ENCODE measurements around the gene KCNAB3. TPM values are rescaled to one million over a fixed set of nuclear protein-coding genes. Genes with fewer than 3 reads are reported as not detected.
A peak's percentile ranks its signal among the peaks of the same experiment; 100 is the strongest.

Gene KCNAB3
- total and polyA plus RNA-seq, 2 donors: 1.2 to 8.9 TPM

GRCh38 chr17:7886227-7887037 is 43.2 kb downstream of the KCNAB3 start:
- peak in 2 of 9 donors; percentile 43 to 71 for DNase-seq (ENCODE audit: low read depth in 6 of 9, low spot score in 9 of 9)

GRCh38 chr17:7885367-7886226 is 44.1 kb downstream of the KCNAB3 start:
- under 1% methylated on average over 64 of the region's 64 CpGs for WGBS
- Histone ChIP-seq H3K9me3 (ENCODE audit: control insufficient read depth in 2 of 2, insufficient read depth in 1 of 2, low read length in 1 of 2) (peaks cover 0 to 6% of the 10 kb centered on the region in 2 donors), H3K4me1 (ENCODE audit: control insufficient read depth in 2 of 2, insufficient read depth in 2 of 2, low read length in 2 of 2) (peaks cover 40 to 71% of the 10 kb centered on the region in 2 donors), H3K4me3 (ENCODE audit: low read length in 2 of 2) (peak overlapping the region; percentile 82 to 87), H3K36me3 (ENCODE audit: control insufficient read depth in 2 of 2, insufficient read depth in 2 of 2, low read length in 1 of 2) (peaks cover 8 to 20% of the 10 kb centered on the region in 2 donors), H3K27me3 (ENCODE audit: control insufficient read depth in 2 of 2, insufficient read depth in 1 of 2, low read length in 1 of 2) (no peaks in the 10 kb centered on the region), H3K27ac (ENCODE audit: low read depth in 1 of 2, low read length in 1 of 2) (peak overlapping the region; percentile 95 to 96)
- peak in 2 of 9 donors; percentile 36 to 58 for DNase-seq (ENCODE audit: low read depth in 6 of 9, low spot score in 9 of 9)

More at GRCh38 chr17:7886227-7887037, 43.2 kb downstream of the KCNAB3 start:
- Histone ChIP-seq H3K4me3 (ENCODE audit: low read length in 2 of 2) (peak overlapping the region; percentile 82 to 87), H3K27ac (ENCODE audit: low read depth in 1 of 2, low read length in 1 of 2) (peak overlapping the region; percentile 95 to 96), H3K9me3 (ENCODE audit: control insufficient read depth in 2 of 2, insufficient read depth in 1 of 2, low read length in 1 of 2) (peaks cover 0 to 6% of the 10 kb centered on the region in 2 donors), H3K4me1 (ENCODE audit: control insufficient read depth in 2 of 2, insufficient read depth in 2 of 2, low read length in 2 of 2) (peaks cover 32 to 63% of the 10 kb centered on the region in 2 donors), H3K36me3 (ENCODE audit: control insufficient read depth in 2 of 2, insufficient read depth in 2 of 2, low read length in 1 of 2) (peaks cover 17 to 25% of the 10 kb centered on the region in 2 donors), H3K27me3 (ENCODE audit: control insufficient read depth in 2 of 2, insufficient read depth in 1 of 2, low read length in 1 of 2) (no peaks in the 10 kb centered on the region)
- under 1% methylated on average over 30 of the region's 30 CpGs for WGBS

- Histone ChIP-seq H3K4me1 (ENCODE audit: control insufficient read depth in 2 of 2, insufficient read depth in 2 of 2, low read length in 2 of 2) (peaks cover 43 to 75% of the 10 kb centered on the region in 2 donors), H3K4me3 (ENCODE audit: low read length in 2 of 2) (peak overlapping the region; percentile 82 to 87), H3K9me3 (ENCODE audit: control insufficient read depth in 2 of 2, insufficient read depth in 1 of 2, low read length in 1 of 2) (peaks cover 0 to 6% of the 10 kb centered on the region in 2 donors), H3K36me3 (ENCODE audit: control insufficient read depth in 2 of 2, insufficient read depth in 2 of 2, low read length in 1 of 2) (peaks cover 3 to 16% of the 10 kb centered on the region in 2 donors), H3K27ac (ENCODE audit: low read depth in 1 of 2, low read length in 1 of 2) (peak overlapping the region; percentile 95 to 96), H3K27me3 (ENCODE audit: control insufficient read depth in 2 of 2, insufficient read depth in 1 of 2, low read length in 1 of 2) (no peaks in the 10 kb centered on the region)
- 2% methylated on average over 75 of the region's 100 CpGs for WGBS
- DNase-seq (ENCODE audit: low read depth in 6 of 9, low spot score in 9 of 9): peak in 2 of 9 donors; percentile 29 to 55
Observed at GRCh38 chr17:7884581-7885366, 44.9 kb downstream of the KCNAB3 start.

- H3K27ac ChIP-seq (ENCODE audit: low read depth in 1 of 2, low read length in 1 of 2): peak overlapping the region; percentile 64 to 85
- peaks cover 0 to 6% of the 10 kb centered on the region in 2 donors for H3K9me3 ChIP-seq (ENCODE audit: control insufficient read depth in 2 of 2, insufficient read depth in 1 of 2, low read length in 1 of 2)
- peak in 2 of 9 donors; percentile 26 to 57 for DNase-seq (ENCODE audit: low read depth in 6 of 9, low spot score in 9 of 9)
- H3K36me3 ChIP-seq (ENCODE audit: control insufficient read depth in 2 of 2, insufficient read depth in 2 of 2, low read length in 1 of 2): peaks cover 0 to 8% of the 10 kb centered on the region in 2 donors
- H3K4me1 ChIP-seq (ENCODE audit: control insufficient read depth in 2 of 2, insufficient read depth in 2 of 2, low read length in 2 of 2): peaks cover 42 to 70% of the 10 kb centered on the region in 2 donors
- WGBS: 3% methylated on average over 3 of the region's 3 CpGs
- peak overlapping the region; percentile 32 to 82 for H3K4me3 ChIP-seq (ENCODE audit: low read length in 2 of 2)
- no peaks in the 10 kb centered on the region for H3K27me3 ChIP-seq (ENCODE audit: control insufficient read depth in 2 of 2, insufficient read depth in 1 of 2, low read length in 1 of 2)
Observed at GRCh38 chr17:7883781-7884386, 45.8 kb downstream of the KCNAB3 start.

GRCh38 chr17:7882629-7883028 is 47.0 kb downstream of the KCNAB3 start:
- H3K9me3 ChIP-seq (ENCODE audit: control insufficient read depth in 2 of 2, insufficient read depth in 1 of 2, low read length in 1 of 2): peaks cover 0 to 6% of the 10 kb centered on the region in 2 donors
- WGBS: 98% methylated on average over 3 of the region's 3 CpGs
- no peak for DNase-seq (ENCODE audit: low read depth in 6 of 9, low spot score in 9 of 9)
- H3K36me3 ChIP-seq (ENCODE audit: control insufficient read depth in 2 of 2, insufficient read depth in 2 of 2, low read length in 1 of 2): peaks cover 0 to 5% of the 10 kb centered on the region in 2 donors
- H3K4me1 ChIP-seq (ENCODE audit: control insufficient read depth in 2 of 2, insufficient read depth in 2 of 2, low read length in 2 of 2): peaks cover 33 to 57% of the 10 kb centered on the region in 2 donors
- H3K4me3 ChIP-seq (ENCODE audit: low read length in 2 of 2): no peak overlapping the region
- no peaks in the 10 kb centered on the region for H3K27me3 ChIP-seq (ENCODE audit: control insufficient read depth in 2 of 2, insufficient read depth in 1 of 2, low read length in 1 of 2)
- H3K27ac ChIP-seq (ENCODE audit: low read depth in 1 of 2, low read length in 1 of 2): peak overlapping the region in 1 of 2 donors; percentile 8

- H3K27ac ChIP-seq (ENCODE audit: low read depth in 1 of 2, low read length in 1 of 2): peak overlapping the region; percentile 1 to 57
- peaks cover 0 to 6% of the 10 kb centered on the region in 2 donors for H3K9me3 ChIP-seq (ENCODE audit: control insufficient read depth in 2 of 2, insufficient read depth in 1 of 2, low read length in 1 of 2)
- peaks cover 31 to 55% of the 10 kb centered on the region in 2 donors for H3K4me1 ChIP-seq (ENCODE audit: control insufficient read depth in 2 of 2, insufficient read depth in 2 of 2, low read length in 2 of 2)
- H3K36me3 ChIP-seq (ENCODE audit: control insufficient read depth in 2 of 2, insufficient read depth in 2 of 2, low read length in 1 of 2): peaks cover 0 to 5% of the 10 kb centered on the region in 2 donors
- peak in 1 of 9 donors; percentile 31 for DNase-seq (ENCODE audit: low read depth in 6 of 9, low spot score in 9 of 9)
- H3K27me3 ChIP-seq (ENCODE audit: control insufficient read depth in 2 of 2, insufficient read depth in 1 of 2, low read length in 1 of 2): no peaks in the 10 kb centered on the region
- H3K4me3 ChIP-seq (ENCODE audit: low read length in 2 of 2): no peak overlapping the region
- WGBS: 69% methylated on average over 7 of the region's 7 CpGs
Observed at GRCh38 chr17:7882068-7882467, 47.6 kb downstream of the KCNAB3 start.

GRCh38 chr17:7881276-7882054 is 48.2 kb downstream of the KCNAB3 start:
- Histone ChIP-seq H3K27me3 (ENCODE audit: control insufficient read depth in 2 of 2, insufficient read depth in 1 of 2, low read length in 1 of 2) (no peaks in the 10 kb centered on the region), H3K9me3 (ENCODE audit: control insufficient read depth in 2 of 2, insufficient read depth in 1 of 2, low read length in 1 of 2) (peaks cover 0 to 6% of the 10 kb centered on the region in 2 donors), H3K36me3 (ENCODE audit: control insufficient read depth in 2 of 2, insufficient read depth in 2 of 2, low read length in 1 of 2) (peaks cover 0 to 5% of the 10 kb centered on the region in 2 donors), H3K27ac (ENCODE audit: low read depth in 1 of 2, low read length in 1 of 2) (peak overlapping the region; percentile 57 to 66), H3K4me3 (ENCODE audit: low read length in 2 of 2) (no peak overlapping the region), H3K4me1 (ENCODE audit: control insufficient read depth in 2 of 2, insufficient read depth in 2 of 2, low read length in 2 of 2) (peaks cover 29 to 49% of the 10 kb centered on the region in 2 donors)
- 37% methylated on average over 7 of the region's 7 CpGs for WGBS
- no peak for DNase-seq (ENCODE audit: low read depth in 6 of 9, low spot score in 9 of 9)
